GM12878 (cell line): Measurements from ENCODE around the gene RERE. TPM values are rescaled to one million over a fixed set of nuclear protein-coding genes. Genes with fewer than 3 reads are reported as not detected.
A peak's percentile ranks its signal among the peaks of the same experiment; 100 is the strongest.

Experiments
- ATAC-seq: fragments of 200-7000 bp; cut with Tn5 transposase; 3 replicates; pipeline ENCODE4 v1.9.1; 2020; ENCODE audit warnings: mild to moderate bottlenecking, moderate library complexity
- BruUV-seq: library from RNA; stranded (reverse); fragments of 400-500 nt; replicated peaks from 2 replicates; lab custom pipeline; 2021; lab: Mats Ljungman, UMichigan
- CTCF ChIA-PET: fragments of 300-600 bp; sonication (Branson Sonifier 250); formaldehyde crosslinking; extraction: SDS; loops from one replicate; lab custom pipeline; 2021; ENCODE audit warnings: inconsistent platforms; lab: Yijun Ruan, JAX
- POLR2A ChIA-PET: fragments of 350-600 bp; formaldehyde crosslinking; extraction: SDS; loops from one replicate; lab custom pipeline; 2021; ENCODE audit warnings: inconsistent platforms; lab: Charles Lee
- RAD21 ChIA-PET: fragments of 300-600 bp; sonication (Branson Sonifier 250); formaldehyde crosslinking; loops from one replicate; lab custom pipeline; 2023; ENCODE audit warnings: antibody characterized with exemption; ENCODE audit not compliant: unreplicated experiment; lab: Charles Lee
- SMC1A ChIA-PET: fragments of 300-600 bp; sonication (Branson Sonifier 250); formaldehyde crosslinking; loops from one replicate; lab custom pipeline; 2023; ENCODE audit not compliant: unreplicated experiment, uncharacterized antibody; lab: Charles Lee
- DNase-seq: peaks from one replicate; pipeline ENCODE4 v3.0.0-alpha.2; 2011; ENCODE audit warnings: low read depth, low spot score
- FAIRE-seq: peaks from 3 replicates; lab custom pipeline; 2011; peaks lifted over from hg19 to GRCh38; lab: Jason Lieb, UNC
- H2AFZ ChIP-seq: 2 replicates; pipeline ENCODE4 v1.6.0; 2011; ENCODE audit warnings: low read depth, low read length, control low read depth; ENCODE audit not compliant: control insufficient read depth
- H3K27ac ChIP-seq: 2 replicates; pipeline ENCODE4 v1.5.1; 2011; ENCODE audit warnings: control low read depth; ENCODE audit not compliant: control insufficient read depth, insufficient read depth
- H3K27me3 ChIP-seq, 2 experiments: replicated peaks in 1 of 2; 2 replicates each; pipeline versions ENCODE4 v1.6.0 to v1.6.1; 2011; ENCODE audit warnings: low read length in 1 of 2; ENCODE audit not compliant: control insufficient read depth in 2 of 2, insufficient read depth in 2 of 2
- H3K36me3 ChIP-seq, 2 experiments: 2 replicates each; pipeline ENCODE4 v1.5.1; 2011; ENCODE audit warnings: low read length in 1 of 2; ENCODE audit not compliant: control insufficient read depth in 2 of 2, insufficient read depth in 2 of 2
- H3K4me1 ChIP-seq: 2 replicates; pipeline ENCODE4 v1.6.1; 2011; ENCODE audit warnings: mild to moderate bottlenecking, low read length, moderate library complexity, mixed read lengths; ENCODE audit not compliant: control insufficient read depth, insufficient read depth
- H3K4me2 ChIP-seq: 2 replicates; pipeline ENCODE4 v1.6.0; 2011; ENCODE audit warnings: control low read depth; ENCODE audit not compliant: control insufficient read depth, insufficient read depth
- H3K4me3 ChIP-seq: fragments of 200-600 bp; sonication (generic); 2 replicates; pipeline ENCODE4 v1.5.1; 2016
- H3K79me2 ChIP-seq: 2 replicates; pipeline ENCODE4 v1.6.0; 2011; ENCODE audit warnings: low read length; ENCODE audit not compliant: control insufficient read depth, insufficient read depth
- H3K9ac ChIP-seq: 2 replicates; pipeline ENCODE4 v1.8.0; 2011; ENCODE audit warnings: low read length, control low read depth, mixed read lengths; ENCODE audit not compliant: control insufficient read depth, insufficient read depth
- H3K9me3 ChIP-seq: replicated peaks from 3 replicates; pipeline ENCODE4 v1.5.1; 2011; ENCODE audit warnings: mild to moderate bottlenecking, low read length; ENCODE audit not compliant: control insufficient read depth, insufficient read depth
- H4K20me1 ChIP-seq: 2 replicates; pipeline ENCODE4 v1.6.0; 2011; ENCODE audit not compliant: control insufficient read depth, insufficient read depth
- CBX5 ChIP-seq: sonication (generic); IDR thresholded peaks from 2 replicates; pipeline ENCODE4 v1.6.1; 2016; ENCODE audit warnings: low read depth, moderate library complexity, mild to moderate bottlenecking, inconsistent platforms
- MXI1 ChIP-seq: fragments of 150-350 bp; IDR thresholded peaks from 2 replicates; pipeline ENCODE4 v1.6.1; 2011; ENCODE audit warnings: low read depth, mild to moderate bottlenecking, inconsistent platforms, low read length, improper control_type of control experiment
- NFYB ChIP-seq: IDR thresholded peaks from 2 replicates; pipeline ENCODE4 v1.6.1; 2011; ENCODE audit warnings: low read depth, mild to moderate bottlenecking, low read length, improper control_type of control experiment, moderate library complexity; ENCODE audit not compliant: insufficient read depth
- SPI1 ChIP-seq: IDR thresholded peaks from 2 replicates; pipeline ENCODE4 v1.6.1; 2011; ENCODE audit warnings: low read depth, mild to moderate bottlenecking, low read length, moderate library complexity, borderline replicate concordance; ENCODE audit not compliant: insufficient read depth
- WGBS: methylation state at CpG from one replicate; pipeline ENCODE4 v1.1.6; 2016; ENCODE audit warnings: low lambda C conversion rate; ENCODE audit not compliant: insufficient replicate concordance, insufficient coverage; ENCODE audit errors: missing lambda C conversion rate; 5-methylcytosine and 5-hydroxymethylcytosine counted together
- in situ Hi-C: fragments of 300-500 bp; cut with MboI; formaldehyde crosslinking; loops from 9 replicates; pipeline ENCODE4 v1.14.3; 2018; ENCODE audit warnings: mixed read lengths
- intact Hi-C: fragments of 100-400 bp; cut with micrococcal nuclease; formaldehyde crosslinking; loops from one replicate; pipeline ENCODE4 v1.14.2; 2022; ENCODE audit not compliant: unreplicated experiment
- polyA plus RNA-seq, 11 experiments: library from polyadenylated mRNA; depleted of rRNA in 4 of 11; unstranded in 6 of 11; stranded (reverse) in 5 of 11; fragments of >200 nt; fragmentation: Nextera tagmentation in 4 of 11; fragmentation: Illumina TruSeq in 1 of 11; extraction: Ambion mirVana in 4 of 11; extraction: Trizol in 1 of 11; gene quantifications; 1 replicate in 1 of 11; 2 replicates in 10 of 11; pipeline versions ENCODE4 v1.2.1 to v1.2.3, GENCODE V29; 2011 to 2016; ENCODE audit warnings: inconsistent platforms in 2 of 11, missing spikeins in 2 of 11, low read depth in 1 of 11
- total RNA-seq, 4 experiments: library from RNA; depleted of rRNA in 3 of 4; stranded (reverse); fragments of >200 nt in 3 of 4; fragmentation: Illumina TruSeq in 1 of 4; extraction: Trizol in 1 of 4; gene quantifications; 2 replicates each; pipeline versions ENCODE4 v1.2.1 to v1.2.3, GENCODE V29; 2013 to 2021
- TF ChIP-seq, protein P1 (sequence below): IDR thresholded peaks from 2 replicates; pipeline ENCODE4 v1.6.1; 2012; ENCODE audit warnings: low read depth, low read length, improper control_type of control experiment
- TF ChIP-seq, protein P2 (sequence below): IDR thresholded peaks from 2 replicates; pipeline ENCODE4 v1.6.1; 2012; ENCODE audit warnings: low read depth, low read length, improper control_type of control experiment

The RERE gene
- total and polyA plus RNA-seq, 10 of the 15 experiments (the other 5 are each of a cell fraction or from before 2014, with no cell fraction given): 5.2 to 60.5 (median 20.2) TPM

DNA sequence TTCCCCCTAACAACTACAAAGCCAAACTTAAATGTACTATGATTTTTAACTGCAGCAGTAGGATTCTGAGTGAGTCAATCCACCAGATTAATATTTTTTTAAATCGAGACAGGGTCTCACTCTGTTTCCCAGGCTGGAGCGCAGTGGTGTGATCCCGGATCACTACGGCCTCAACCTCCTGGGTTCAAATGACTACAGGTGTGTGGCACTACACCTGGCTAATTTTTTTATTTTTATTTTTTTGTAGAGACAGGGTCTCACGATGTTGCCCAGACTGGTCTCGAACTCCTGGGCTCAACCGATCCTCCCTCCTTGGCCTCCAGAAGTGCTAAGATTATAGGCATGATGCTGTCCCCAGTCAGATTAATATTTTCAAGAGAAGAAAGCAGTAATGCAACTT, 411.4 kb downstream of the RERE start:
- no peak for FAIRE-seq
- Histone ChIP-seq H3K9ac (no peak overlapping the region), H3K9me3 (no peaks in the 10 kb centered on the region), H3K27ac (no peak overlapping the region), H3K36me3 (peaks cover 4 to 14% of the 10 kb centered on the region in 2 experiments), H3K4me3 (no peak overlapping the region), H3K27me3 (no peaks in the 10 kb centered on the region)
- BruUV-seq: no TSS peak
- WGBS: 96% methylated on average over 7 of the region's 7 CpGs
- ATAC-seq: no peak
- TF ChIP-seq, protein P1, sequence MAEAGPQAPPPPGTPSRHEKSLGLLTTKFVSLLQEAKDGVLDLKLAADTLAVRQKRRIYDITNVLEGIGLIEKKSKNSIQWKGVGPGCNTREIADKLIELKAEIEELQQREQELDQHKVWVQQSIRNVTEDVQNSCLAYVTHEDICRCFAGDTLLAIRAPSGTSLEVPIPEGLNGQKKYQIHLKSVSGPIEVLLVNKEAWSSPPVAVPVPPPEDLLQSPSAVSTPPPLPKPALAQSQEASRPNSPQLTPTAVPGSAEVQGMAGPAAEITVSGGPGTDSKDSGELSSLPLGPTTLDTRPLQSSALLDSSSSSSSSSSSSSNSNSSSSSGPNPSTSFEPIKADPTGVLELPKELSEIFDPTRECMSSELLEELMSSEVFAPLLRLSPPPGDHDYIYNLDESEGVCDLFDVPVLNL: no peak
- TF ChIP-seq CBX5 (no peak), SPI1 (no peak)
- TF ChIP-seq, all 136 proteins: peak for 0
- intact Hi-C loops (no loop called here), in situ Hi-C loops (no loop called here)
- no peaks in the 10 kb centered on the region for H3K4me1 ChIP-seq
- SMC1A ChIA-PET: no interaction called here
- no peak for DNase-seq
- H3K4me2 ChIP-seq: no peak overlapping the region
- H4K20me1 ChIP-seq: no peaks in the 10 kb centered on the region; the same call in 1 of the 2 replicates
- RAD21 ChIA-PET: no interaction called here
- CTCF ChIA-PET: interaction anchor here (1.9 kb wide), 1 partner anchor 443 kb away, joined by 6 read pairs; no protein-coding TSS in a partner anchor
- H2AFZ ChIP-seq: no peak overlapping the region
- POLR2A ChIA-PET: no interaction called here
- H3K79me2 ChIP-seq: peaks cover 2% of the 10 kb centered on the region; the same call in 1 of the 2 replicates

DNA sequence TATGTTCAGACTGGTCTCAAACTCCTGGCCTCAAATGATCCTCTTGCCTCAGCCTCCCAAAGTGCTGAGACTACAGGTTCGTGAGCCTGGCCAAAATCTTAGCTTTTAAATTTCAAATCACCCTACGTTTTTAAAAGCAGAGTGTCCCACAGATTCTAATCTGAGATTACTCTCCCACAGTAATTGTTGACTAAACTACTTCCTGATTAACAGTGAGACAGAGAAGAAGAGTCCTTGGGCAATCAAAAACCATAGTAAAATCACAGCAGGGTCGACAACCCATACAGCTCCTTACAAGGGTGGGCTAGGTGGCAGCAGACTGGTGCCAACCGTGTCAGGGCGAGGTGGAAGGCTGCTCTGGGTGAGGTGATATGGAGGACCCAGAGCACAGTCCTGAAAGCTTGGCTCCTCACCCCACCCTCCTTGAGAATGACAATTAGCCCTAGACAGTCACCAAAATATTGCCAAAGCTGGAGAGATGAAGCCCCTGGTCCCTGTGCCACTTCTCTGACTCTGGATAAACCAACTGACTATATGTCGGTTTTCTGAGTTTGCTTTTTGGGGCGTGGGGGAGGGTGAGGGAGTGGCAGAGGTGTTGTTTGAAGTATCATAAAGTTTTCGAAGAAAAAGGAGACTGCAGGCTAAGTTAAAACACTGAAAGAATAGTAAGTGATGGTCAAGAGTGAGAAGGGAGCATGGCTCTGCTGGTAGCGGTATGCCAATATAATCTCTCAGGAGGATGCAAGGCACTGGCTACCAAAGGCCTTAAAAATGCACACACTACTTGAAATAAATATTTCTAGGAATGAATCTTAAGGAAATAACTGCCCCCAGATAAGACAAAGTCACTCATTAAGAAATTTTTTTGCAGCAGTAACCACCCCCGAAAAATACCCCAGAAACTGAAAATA, 412.7 kb downstream of the RERE start:
- peaks cover 2% of the 10 kb centered on the region; the same call in 1 of the 2 replicates for H3K79me2 ChIP-seq
- ChIA-PET SMC1A (interaction anchor here (0.6 to 1.2 kb wide), 2 partner anchors 11 to 155 kb away, joined by 3 read pairs; no protein-coding TSS in a partner anchor), POLR2A (no interaction called here), RAD21 (no interaction called here), CTCF (no interaction called here)
- TSS peak; percentile 3 for BruUV-seq
- ATAC-seq: no peak
- no peak overlapping the region for H3K27ac ChIP-seq
- in situ Hi-C loops: no loop called here
- no peaks in the 10 kb centered on the region for H3K9me3 ChIP-seq
- no peak overlapping the region for H3K9ac ChIP-seq
- H3K4me3 ChIP-seq: no peak overlapping the region
- no peak overlapping the region for H2AFZ ChIP-seq
- H3K4me1 ChIP-seq: no peaks in the 10 kb centered on the region
- intact Hi-C loops: no loop called here
- peaks cover 4 to 14% of the 10 kb centered on the region in 2 experiments for H3K36me3 ChIP-seq
- WGBS: 77% methylated on average over 10 of the region's 10 CpGs
- H3K4me2 ChIP-seq: no peak overlapping the region
- H4K20me1 ChIP-seq: no peaks in the 10 kb centered on the region; the same call in 1 of the 2 replicates
- no peak for FAIRE-seq
- H3K27me3 ChIP-seq: no peaks in the 10 kb centered on the region
- no peak for DNase-seq
- TF ChIP-seq MXI1 (no peak), NFYB (no peak)
- TF ChIP-seq, protein P2, sequence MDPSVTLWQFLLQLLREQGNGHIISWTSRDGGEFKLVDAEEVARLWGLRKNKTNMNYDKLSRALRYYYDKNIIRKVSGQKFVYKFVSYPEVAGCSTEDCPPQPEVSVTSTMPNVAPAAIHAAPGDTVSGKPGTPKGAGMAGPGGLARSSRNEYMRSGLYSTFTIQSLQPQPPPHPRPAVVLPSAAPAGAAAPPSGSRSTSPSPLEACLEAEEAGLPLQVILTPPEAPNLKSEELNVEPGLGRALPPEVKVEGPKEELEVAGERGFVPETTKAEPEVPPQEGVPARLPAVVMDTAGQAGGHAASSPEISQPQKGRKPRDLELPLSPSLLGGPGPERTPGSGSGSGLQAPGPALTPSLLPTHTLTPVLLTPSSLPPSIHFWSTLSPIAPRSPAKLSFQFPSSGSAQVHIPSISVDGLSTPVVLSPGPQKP: no peak
- TF ChIP-seq, protein P1: no peak
